HG03520 (cell line): ENCODE data around the gene GALNT11.
"Not testable (repeated sequence)": the region's sequence is repeated elsewhere in the genome, so short reads cannot be mapped to it uniquely, and the experiment has no call there.

Experiments used
- ATAC-seq: cut with Tn5 transposase; IDR thresholded peaks from one replicate; pipeline ENCODE4 v1.9.1; 2021; ENCODE audit warnings: mild to moderate bottlenecking, moderate library complexity; ENCODE audit not compliant: unreplicated experiment

The GALNT11 gene

GRCh38 chr7:152027491-152028365 is 2.3 kb downstream of the GALNT11 start:
- not testable (repeated sequence) for ATAC-seq

- not testable (repeated sequence) for ATAC-seq
Observed at GRCh38 chr7:152030059-152030458, 4.6 kb downstream of the GALNT11 start.

- not testable (repeated sequence) for ATAC-seq
Observed at GRCh38 chr7:152030639-152031038, 5.2 kb downstream of the GALNT11 start.

- no peak for ATAC-seq
Observed at GRCh38 chr7:152035817-152036216, 10.3 kb downstream of the GALNT11 start.

GRCh38 chr7:152038410-152038809 is 12.9 kb downstream of the GALNT11 start:
- not testable (repeated sequence) for ATAC-seq

- not testable (repeated sequence) for ATAC-seq
Observed at GRCh38 chr7:152043086-152043485, 17.6 kb downstream of the GALNT11 start.

- ATAC-seq: not testable (repeated sequence)
Observed at GRCh38 chr7:152044909-152045308, 19.4 kb downstream of the GALNT11 start.

- no peak for ATAC-seq
Observed at GRCh38 chr7:152046531-152046930, 21.1 kb downstream of the GALNT11 start.

- no peak for ATAC-seq
Observed at GRCh38 chr7:152048051-152048450, 22.6 kb downstream of the GALNT11 start.

- no peak for ATAC-seq
Observed at GRCh38 chr7:152050547-152050971, 25.1 kb downstream of the GALNT11 start.

GRCh38 chr7:152051968-152052367 is 26.5 kb downstream of the GALNT11 start:
- no peak for ATAC-seq

- ATAC-seq: no peak
Observed at GRCh38 chr7:152052771-152053170, 27.3 kb downstream of the GALNT11 start.

GRCh38 chr7:152054367-152055230 is 29.1 kb downstream of the GALNT11 start:
- no peak for ATAC-seq

- ATAC-seq: no peak
Observed at GRCh38 chr7:152056621-152057274, 31.3 kb downstream of the GALNT11 start.

- ATAC-seq: no peak
Observed at GRCh38 chr7:152059311-152059710, 33.8 kb downstream of the GALNT11 start.

- ATAC-seq: not testable (repeated sequence)
Observed at GRCh38 chr7:152061086-152061485, 35.6 kb downstream of the GALNT11 start.

- not testable (repeated sequence) for ATAC-seq
Observed at GRCh38 chr7:152063192-152063591, 37.7 kb downstream of the GALNT11 start.

GRCh38 chr7:152063821-152064220 is 38.3 kb downstream of the GALNT11 start:
- ATAC-seq: not testable (repeated sequence)

GRCh38 chr7:152065800-152066344 is 40.4 kb downstream of the GALNT11 start:
- ATAC-seq: not testable (repeated sequence)

- no peak for ATAC-seq
Observed at GRCh38 chr7:152072421-152072820, 46.9 kb downstream of the GALNT11 start.

- no peak for ATAC-seq
Observed at GRCh38 chr7:152073352-152073751, 47.9 kb downstream of the GALNT11 start.
